ENCODE data around the gene SLC37A1. TPM values are rescaled to one million over a fixed set of nuclear protein-coding genes. Genes with fewer than 3 reads are reported as not detected.
A peak's percentile ranks its signal among the peaks of the same experiment; 100 is the strongest.

The SLC37A1 gene
- polyA plus RNA-seq, 1 donor, result 2.7 TPM

DNA sequence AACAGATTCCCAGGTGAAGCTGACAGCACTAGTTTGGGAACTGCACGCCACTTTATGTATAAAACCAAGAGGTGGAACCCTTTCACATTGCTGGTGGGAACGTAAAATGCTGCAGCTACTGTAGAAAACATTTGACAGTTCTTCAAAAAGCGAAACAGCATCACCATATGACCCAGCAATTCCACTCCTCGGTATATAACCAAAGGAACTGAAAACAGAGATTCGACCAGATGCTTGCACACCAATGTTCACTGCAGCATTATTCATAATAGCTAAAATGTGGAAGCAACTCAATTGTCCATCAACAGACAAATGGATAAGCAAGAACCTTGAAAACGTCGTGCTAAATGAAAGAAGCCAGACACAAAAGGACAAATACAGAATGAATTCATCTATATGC is 35.1 kb upstream of the SLC37A1 start:
- no peak for DNase-seq (ENCODE audit: low read depth)

DNA sequence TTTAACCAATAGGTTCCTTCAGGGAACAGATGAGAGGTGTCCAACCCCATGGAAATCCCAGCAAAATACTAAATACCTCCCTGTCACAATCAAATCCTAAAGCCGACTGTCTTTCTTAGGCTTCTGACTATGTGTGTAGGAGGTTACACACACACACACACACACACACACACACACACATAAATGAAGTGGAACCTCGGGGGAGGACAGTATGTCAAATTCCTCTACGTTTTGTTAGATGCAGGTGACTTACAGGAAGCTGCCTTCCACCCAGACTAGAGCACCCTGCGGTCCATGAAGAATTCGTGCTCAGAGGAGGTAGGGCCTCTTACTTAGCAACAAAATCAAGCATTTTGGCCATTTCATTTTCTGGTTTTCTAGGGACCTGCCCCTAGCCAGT is 34.1 kb upstream of the SLC37A1 start:
- no peak for DNase-seq (ENCODE audit: low read depth)

DNA sequence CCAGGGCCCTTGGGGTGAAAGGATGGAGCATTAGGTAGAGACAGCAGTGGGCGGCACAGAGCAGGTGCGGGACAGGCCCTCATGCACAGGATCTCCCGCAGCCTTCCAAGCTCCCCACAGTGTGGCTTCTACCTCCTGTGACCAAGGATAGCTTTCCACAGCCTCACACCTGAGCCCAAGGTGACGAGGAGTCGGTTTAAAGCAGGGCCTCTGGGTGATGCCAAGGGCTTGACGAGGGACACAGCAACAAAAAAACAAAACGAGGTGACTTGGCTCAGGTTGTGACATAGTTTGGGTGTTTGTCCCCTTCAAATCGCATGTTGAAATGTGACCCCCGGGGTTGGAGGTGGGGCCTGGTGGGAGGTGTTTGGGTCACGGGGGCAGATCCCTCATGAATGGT is 32.9 kb upstream of the SLC37A1 start:
- no peak for DNase-seq (ENCODE audit: low read depth)

DNA sequence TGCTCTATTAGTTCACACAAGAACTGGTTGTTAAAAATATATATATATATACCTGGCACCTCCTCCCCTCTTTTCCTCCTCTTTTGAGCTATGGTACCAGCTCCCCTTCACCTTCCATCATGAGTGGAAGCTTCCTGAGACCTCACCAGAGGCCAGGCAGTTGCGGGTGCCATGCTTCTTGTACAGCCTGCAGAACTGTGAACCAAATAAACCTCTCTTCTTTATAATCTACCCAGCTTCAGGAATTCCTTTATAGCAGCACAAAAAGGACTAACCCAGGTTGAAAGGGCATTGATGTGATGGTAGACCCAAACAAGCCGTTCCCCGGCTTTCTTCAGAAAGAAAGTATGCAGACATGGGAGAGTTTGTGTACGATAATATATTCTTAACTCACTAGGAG is 32.5 kb upstream of the SLC37A1 start:
- no peak for DNase-seq (ENCODE audit: low read depth)

DNA sequence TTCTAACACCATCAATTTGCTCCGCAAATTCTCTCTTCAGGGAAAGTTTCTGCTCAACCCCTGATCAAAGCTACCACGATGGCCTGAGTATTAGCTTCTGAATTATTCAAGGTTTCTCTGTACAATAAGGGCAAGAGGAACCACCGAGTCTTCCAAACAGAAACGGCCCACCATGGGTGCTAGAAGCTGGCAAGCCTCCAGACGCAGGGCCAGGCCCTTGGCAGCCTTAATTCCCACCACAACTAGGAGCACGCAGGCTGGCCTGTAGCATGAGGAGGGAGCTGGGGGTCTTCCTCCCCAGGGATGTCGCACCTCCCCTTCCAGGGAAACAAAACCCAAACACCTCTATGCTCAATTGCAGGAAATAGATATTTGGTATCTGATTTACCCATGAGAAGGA is 28.7 kb upstream of the SLC37A1 start:
- DNase-seq (ENCODE audit: low read depth), result no peak

DNA sequence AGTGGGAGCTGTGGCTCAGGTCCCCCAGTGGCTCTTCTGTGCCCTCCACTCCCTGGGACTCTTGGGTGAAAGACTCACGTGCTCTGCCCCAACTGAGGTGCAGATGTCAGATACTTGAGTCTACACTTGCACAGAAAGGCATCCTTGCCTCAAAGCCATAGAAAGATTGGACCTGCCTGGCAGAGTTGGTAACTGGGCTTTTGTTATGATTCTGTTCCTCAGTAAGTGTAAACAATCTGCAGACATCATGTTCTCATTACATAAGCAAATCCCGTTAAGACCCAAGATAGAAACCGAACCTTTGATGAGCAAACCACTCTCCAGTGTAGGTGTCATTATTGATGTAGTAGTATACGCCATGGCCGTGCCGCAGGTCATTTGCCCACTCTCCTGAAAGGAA is 27.6 kb upstream of the SLC37A1 start:
- DNase-seq (ENCODE audit: low read depth), result no peak

DNA sequence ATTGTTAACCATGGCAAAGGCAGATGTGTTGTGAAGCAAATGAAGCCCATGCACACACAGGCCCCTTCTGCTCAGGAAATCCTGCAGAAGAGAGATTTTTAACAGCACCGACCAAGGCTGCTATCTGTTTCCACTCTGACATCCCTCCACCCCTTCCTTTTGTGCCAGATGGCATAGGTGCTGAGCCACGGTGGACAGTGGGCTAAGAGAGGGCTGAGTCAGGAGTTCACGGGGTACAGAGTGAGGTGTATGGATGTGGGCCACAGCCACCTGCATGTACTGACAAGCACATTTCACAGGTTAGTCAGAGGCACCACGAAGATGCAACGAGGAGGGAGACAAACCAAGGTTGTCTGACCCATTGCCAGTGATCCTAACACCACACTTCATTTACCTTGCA is 27.1 kb upstream of the SLC37A1 start:
- no peak for DNase-seq (ENCODE audit: low read depth)

DNA sequence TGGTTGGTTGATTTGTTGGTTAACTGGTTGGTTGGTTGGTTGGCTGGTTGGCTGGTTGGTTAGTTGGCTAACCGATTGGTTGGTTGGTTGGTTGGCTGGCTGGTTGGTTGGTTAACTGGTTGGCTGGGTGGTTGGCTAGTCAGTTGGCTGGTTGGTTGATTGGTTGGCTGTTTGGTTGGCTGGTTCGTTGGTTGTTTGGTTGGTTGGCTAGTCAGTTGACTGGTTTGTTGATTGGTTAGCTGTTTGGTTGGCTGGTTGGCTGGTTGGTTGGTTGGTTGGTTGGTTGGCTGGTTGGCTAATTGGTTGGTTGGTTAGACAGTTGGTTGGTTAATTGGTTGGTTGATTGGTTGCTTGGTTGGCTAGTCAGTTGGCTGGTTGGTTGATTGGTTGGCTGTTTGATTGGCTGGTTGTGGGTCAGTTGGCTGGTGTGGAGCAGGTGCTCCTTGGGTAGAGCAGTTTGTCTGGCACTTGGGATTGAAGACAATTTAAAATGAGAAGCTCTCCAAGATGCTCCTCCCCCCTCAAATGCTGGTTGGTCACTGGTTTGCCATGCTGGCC is 24.6 kb upstream of the SLC37A1 start:
- DNase-seq (ENCODE audit: low read depth), result no peak

DNA sequence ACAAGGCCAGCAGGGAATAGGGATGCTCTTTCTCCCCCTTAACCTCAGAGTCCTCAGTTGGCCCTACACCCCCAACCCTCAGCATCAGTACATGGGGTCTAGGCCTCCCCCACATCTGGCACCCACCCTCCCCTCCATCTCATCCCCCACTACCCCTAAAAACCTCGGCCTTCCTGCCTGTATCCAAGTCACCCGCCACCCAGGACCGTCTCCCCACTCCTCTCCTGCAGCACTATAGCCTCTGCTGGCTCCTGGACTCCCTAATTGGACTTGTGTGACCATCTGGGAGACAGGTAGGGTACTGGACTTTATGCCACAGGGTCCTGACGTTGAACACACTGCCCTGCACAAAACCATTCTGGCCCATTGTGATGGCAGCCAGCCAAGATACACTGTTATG is 23.7 kb upstream of the SLC37A1 start:
- no peak for DNase-seq (ENCODE audit: low read depth)

DNA sequence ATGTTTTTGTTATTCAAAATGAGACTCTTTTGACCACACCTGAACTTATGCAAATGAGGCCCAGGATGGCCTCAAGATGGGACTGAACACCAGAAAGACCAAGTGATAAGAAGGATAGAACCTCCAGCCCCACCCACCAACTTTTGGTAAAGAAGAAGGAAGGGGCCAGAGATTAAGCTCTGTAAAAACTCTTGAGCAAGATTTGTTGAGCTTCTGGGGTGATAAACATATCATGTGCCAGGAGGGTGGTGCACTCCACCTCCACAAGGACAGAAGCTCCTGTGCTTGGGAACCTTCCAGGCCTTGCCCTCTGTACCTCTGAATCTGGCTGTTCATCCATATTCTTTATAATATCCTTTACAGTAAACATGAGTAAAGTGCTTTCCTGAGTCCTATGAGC is 22.9 kb upstream of the SLC37A1 start:
- DNase-seq (ENCODE audit: low read depth), result no peak

DNA sequence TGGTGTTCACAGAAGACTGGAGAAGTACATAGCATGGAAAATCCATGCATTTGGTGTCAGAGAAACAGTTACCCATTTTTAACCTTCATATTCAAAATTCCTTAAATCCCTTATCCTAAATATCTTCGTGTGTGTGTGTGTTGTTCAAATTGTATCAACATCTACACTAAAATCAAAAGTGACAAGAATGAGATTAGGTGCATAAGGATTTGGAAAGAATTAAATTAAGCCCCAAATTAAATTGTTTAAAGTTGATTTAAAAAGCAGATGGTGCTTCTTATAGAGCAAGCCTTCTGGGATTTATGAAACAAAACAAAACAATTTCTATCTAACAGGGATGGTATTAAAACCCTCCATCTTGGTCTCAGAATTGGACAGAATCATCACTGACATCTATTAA is 22.3 kb upstream of the SLC37A1 start:
- DNase-seq (ENCODE audit: low read depth), result no peak

DNA sequence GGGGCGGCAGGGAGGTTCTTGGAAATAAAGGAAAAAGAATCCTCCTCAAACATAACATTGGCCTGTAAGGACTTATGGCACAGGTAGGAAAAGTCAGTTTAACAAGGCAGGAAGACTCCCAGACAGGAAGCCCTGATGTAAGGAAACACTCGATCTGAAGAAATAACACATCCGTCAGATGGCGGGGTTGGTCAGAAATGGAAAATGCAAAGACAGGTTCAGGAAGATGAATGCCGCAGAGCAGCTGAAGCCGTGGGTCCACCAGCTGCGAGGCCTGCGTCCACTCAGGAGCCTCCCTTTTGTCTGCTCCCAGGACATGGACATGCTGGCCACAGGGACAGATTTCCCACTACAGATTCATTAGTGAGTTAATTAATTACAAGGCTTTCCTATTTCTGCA is 21.5 kb upstream of the SLC37A1 start:
- no peak for DNase-seq (ENCODE audit: low read depth)

DNA sequence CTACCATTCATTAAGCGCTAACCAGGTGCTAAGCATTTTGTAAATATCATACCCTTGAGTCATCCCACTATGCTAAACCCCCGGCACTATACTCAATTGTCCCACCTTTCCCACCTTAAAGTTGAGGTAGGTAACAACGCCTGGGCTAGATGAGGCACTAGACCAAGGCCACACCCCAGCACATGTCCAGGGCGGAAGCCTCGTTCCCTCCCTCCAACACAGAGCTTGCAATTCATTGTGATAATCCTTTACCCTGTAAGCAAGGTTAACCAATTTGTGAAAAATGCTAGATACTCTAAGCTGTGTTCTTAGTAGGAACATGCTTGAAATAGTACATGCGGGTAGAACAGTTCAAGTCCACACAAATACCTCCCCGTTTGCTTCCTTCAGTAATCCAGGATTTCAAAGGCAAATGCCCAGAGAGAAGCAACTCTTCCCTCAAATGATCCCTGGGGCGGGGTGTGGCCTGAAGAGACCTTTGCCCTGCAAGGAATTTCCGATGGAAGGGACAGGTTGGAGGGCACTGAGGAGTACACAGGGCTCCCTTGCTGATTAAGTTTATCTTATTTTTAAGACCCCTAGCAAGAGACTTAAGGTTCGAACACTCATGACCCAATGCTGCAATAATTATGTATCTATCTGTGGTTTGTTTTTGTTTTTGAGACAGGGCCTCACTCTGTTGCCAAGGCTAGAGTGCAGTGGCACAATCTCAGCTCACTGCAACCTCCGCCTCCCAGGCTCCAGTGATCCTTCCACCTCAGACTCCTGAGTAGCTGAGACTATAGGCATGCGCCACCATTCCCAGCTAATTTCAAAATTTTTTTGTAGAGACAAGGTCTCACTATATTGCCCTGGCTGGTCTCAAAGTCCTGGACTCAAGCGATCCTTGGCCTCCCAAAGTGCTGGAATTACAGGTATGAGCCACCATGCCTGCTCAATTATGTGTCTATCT is 20.3 kb upstream of the SLC37A1 start:
- no peak for DNase-seq (ENCODE audit: low read depth)

DNA sequence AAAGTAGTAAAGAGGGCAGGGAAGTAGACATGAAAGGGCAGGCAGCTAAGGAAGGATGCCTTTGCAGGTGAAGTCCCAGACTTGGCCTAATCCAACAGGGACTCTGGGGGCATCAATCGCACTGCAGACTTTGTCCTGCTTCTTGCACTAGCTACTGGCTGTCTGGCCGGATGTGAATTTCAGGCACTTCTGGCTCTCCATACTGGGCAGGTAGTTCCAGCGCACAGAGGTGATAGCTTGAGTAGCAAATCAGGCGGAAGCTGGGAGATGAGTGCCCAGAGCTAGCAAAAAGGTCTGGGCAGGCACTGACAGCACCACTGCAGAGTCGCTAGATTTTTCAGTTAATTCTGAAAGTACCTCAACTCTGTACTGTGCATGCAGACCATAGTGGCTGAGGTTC is 18.6 kb upstream of the SLC37A1 start:
- DNase-seq (ENCODE audit: low read depth), result no peak

DNA sequence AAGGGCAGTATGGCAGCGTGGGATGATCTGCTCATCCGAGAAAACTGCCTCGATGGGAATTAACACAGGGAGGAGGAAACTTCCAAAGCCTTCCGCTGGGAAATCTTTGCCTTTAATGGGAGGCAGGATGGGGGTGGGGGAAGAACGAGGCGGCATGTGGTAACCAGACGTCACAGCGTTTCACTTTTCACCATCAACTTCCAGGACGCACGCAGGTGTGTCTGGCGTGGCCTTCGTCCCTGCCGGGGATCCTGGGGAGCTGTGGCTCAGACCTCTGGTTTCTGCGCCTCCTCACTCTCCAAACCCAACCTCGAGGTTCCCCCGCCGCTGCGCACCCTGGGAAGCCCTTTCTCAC is 17.9 kb upstream of the SLC37A1 start:
- no peak for DNase-seq (ENCODE audit: low read depth)

DNA sequence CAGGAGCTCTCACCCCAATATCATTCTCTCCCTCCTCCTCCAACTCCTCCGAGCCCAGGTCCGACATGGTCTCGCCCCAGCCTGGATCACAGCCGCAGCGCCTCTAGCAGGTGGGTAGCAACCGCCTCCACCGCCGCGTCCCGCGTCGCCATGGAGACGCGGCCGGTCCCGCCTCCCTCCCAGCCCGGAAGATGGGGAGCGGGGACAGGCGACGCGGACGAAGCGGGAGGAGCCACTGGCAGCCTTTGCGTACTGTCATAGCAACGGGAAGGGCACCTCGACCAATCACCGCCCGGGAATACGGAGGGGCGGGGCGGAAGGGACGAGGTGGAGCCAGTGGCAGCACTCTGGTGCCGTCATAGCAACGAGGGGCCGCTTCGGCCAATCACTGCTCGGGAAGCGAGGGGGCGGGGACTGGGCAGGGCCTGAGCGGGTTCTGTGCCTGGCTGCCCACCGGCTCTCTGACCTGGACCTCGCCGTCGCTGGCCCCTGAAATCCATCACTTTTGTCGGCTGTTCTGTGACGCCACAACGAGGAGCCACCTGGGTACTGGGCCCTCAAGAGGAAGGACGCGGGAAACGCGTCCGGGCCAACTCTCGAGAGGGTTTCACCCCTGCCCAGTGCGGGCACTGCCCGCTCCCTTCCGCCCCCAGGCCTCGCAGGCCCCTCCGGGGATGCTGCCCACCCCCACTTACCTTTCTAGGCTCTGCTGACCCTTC is 17.4 kb upstream of the SLC37A1 start, which contains the start of gene RSPH1:
TSS of gene RSPH1 (minus strand) at position 105 of the 719 bp plus-strand sequence. CDS start at position 67, 38 bp downstream.
- peak; percentile 95 for DNase-seq (ENCODE audit: low read depth)

DNA sequence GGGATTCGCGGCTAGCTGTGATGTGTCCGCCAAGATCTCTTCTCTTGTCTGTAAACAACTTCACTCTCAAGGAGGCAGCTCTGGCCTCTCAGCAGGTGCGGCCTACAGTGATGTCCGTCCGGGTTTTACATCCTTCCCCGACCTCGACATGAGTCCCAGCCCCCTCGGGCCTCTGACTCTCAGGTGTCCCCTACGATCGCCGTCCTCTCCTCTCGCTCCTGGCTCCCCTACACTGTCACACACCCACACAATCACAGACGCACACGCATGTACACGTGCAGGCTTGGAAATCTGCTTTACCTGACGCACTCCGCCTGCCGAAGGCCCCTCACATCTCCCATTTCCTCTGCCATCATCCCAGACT is 16.8 kb upstream of the SLC37A1 start:
- no peak for DNase-seq (ENCODE audit: low read depth)

DNA sequence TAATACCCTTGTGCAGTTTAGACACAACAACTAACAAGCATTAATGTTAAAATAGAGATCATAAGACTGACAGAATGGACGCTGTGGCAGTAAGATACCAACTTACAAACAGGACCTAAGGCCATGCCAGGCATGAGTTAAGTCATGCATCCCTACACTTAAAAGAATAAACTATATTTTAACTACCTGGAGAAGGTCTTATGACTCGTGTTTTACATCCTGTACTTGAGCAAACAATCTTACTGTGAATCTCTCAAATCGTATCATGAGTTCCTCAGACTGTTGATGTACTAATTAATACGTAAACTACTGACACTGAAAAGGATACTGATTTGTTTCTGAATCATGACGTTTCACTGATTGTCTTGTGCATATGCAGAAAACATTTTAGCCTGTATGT is 15.6 kb upstream of the SLC37A1 start:
- no peak for DNase-seq (ENCODE audit: low read depth)

DNA sequence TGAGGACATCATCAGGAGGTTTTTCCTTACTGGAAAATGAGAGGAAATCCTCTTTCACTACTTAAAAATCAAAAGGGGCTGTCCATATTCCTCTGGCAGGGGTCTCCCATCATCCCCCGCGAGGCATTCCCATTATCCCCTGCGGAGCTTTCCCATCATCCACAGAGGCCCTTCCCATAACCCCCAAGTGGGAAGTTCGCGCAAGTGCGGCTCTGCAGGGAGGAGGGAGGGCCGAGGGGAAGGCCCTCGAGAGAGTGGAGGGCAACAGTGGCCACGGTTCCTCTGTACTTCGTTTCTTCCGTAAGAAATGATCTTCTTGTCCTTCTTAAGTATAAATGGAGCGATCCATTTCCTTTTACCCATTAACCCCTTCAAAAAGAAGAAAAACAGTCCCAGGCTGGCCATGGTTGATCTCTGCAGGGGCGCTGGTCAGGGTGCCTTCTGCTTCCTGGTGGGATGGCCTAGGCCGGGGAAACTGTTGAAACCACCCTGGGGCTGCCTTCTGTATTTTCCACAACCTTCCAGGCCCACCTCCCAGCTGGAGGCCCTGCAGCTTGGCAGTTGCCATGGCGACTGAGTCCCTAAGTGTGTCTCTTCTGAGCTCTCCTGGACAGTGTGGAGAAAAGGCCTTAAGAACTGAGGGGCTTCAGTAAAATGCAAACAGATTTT is 14.1 kb upstream of the SLC37A1 start:
- no peak for DNase-seq (ENCODE audit: low read depth)

DNA sequence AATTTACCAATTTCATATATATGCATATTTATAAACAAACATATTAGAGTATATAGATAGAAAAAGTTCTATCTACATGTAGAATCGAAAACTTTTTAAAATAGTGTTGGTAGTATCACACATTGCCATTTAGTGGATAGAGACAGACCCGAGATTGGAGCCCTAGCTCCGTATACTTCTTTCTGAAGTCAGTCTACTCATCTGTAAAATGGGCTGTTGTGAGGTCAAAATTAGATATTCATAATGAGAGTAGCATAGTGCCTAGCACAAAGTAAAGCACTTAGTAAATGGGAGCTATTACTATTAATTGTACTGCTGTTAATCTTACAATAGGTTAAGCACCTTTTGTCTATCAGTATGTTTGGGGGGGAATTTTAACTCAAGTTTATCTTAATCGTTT is 13.4 kb upstream of the SLC37A1 start:
- no peak for DNase-seq (ENCODE audit: low read depth)

DNA sequence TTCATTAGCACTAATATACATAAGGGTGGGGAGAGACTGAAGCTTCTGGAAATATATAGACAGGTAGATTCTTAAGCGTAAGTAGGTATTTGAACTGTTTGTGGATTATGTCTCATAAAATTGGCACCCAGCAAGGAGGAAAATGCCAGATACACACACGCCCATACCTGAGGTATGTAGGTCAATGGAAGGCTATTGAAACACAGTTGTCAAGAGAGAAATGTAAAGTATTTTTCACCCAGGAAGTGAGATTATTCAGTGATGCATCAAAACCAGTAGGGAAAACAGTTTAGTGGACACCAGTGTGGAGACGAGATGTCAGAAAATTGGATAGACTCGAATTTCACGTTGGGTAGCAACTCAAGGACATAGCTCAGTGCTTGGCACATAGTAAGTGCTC is 12.9 kb upstream of the SLC37A1 start:
- no peak for DNase-seq (ENCODE audit: low read depth)

DNA sequence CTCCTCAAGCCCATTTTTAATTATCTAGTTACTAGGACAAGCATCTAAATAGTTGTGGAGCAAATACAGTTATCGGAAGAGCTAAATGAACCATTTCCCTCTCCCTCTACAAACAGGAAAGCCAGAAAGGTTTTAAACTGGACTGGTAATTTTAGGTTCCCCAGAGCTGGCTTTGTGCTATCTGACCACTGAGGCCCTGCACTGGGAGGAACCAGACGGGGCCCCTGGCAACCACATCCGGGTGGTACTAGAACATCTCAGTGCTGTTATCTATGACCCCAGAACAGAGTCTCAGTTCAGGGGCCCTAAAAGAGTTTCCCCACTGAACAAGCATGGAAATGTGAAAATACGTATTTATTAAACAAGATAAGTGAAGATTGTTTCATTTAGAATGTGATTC is 9.9 kb upstream of the SLC37A1 start:
- no peak for DNase-seq (ENCODE audit: low read depth)

Measured in forelimb muscle (tissue), 1 donor.